Measurements from ENCODE around the gene ITCH. TPM values are rescaled to one million over a fixed set of nuclear protein-coding genes. Genes with fewer than 3 reads are reported as not detected.

ITCH gene
- total RNA-seq, 1 donor from 2014 or later: 42.7 TPM

- no peak for TF ChIP-seq CTCF (conservative IDR thresholded peaks at IDR 0.05; ENCODE audit: low read depth, low read length)
- no peak for DNase-seq (ENCODE audit: low read depth)
- H3K4me3 ChIP-seq (ENCODE audit: low read depth, low read length): no peak overlapping the region
Observed at GRCh38 chr20:34531608-34532265, 168.7 kb downstream of the ITCH start.

- no peak for DNase-seq (ENCODE audit: low read depth)
- TF ChIP-seq CTCF (conservative IDR thresholded peaks at IDR 0.05; ENCODE audit: low read depth, low read length): no peak
- H3K4me3 ChIP-seq (ENCODE audit: low read depth, low read length): no peak overlapping the region
Observed at GRCh38 chr20:34532320-34532719, 169.2 kb downstream of the ITCH start.

DNA sequence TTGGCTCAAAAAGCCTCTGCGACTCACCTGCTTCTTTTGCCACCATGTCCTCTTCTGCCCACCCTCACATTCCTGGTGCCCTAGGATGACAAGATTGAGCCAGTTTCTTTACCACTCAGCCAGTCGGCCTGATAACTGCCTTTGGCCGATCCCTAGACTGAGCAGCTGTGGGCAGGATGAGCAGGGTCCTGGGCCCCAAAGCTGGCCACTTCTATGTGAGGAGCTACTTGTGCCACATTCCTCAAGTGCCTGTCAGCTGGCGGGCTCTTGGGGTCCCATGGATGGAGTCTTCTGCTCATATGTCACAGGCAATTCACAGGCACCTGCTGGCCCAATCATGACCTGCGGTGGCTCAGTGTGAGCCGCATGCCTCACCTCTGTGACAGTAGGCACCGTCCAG, 169.7 kb downstream of the ITCH start:
- DNase-seq (ENCODE audit: low read depth): no peak
- H3K4me3 ChIP-seq (ENCODE audit: low read depth, low read length): no peak overlapping the region
- no peak for TF ChIP-seq CTCF (conservative IDR thresholded peaks at IDR 0.05; ENCODE audit: low read depth, low read length)

DNA sequence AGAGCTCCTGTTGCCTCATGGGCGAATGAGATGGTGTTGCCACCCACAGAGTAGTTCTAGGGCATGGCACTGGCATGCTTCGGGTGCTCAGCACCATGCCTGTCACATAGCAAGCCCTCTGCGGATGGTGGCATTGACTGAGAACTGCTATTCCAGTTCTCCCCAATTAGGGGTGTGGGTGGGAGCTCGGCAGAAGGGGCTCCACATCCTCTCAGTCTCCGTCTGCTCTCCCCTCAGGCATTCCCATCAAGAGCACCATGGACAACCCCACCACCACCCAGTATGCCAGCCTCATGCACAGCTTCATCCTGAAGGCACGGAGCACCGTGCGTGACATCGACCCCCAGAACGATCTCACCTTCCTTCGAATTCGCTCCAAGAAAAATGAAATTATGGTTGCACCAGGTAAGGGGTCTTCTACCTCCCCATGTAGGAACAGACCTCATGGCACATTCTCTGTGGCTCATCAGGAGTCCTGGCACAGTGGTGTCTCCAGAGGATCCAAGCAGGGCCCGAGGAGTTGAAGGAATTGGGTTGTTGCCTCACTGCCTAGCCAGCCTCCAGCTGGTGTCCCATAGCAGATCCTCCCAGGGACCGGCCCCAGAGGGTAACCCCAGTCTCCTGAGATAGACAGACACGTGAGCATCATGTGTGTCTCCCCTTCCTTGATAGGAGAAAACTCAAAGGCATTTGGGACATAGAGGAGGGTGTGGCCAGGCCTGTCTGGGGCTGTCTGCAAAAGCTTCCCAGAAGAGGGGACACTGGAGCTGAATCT, 171.5 kb downstream of the ITCH start:
- TF ChIP-seq CTCF (conservative IDR thresholded peaks at IDR 0.05; ENCODE audit: low read depth, low read length): no peak
- no peak for DNase-seq (ENCODE audit: low read depth)
- H3K4me3 ChIP-seq (ENCODE audit: low read depth, low read length): no peak overlapping the region

DNA sequence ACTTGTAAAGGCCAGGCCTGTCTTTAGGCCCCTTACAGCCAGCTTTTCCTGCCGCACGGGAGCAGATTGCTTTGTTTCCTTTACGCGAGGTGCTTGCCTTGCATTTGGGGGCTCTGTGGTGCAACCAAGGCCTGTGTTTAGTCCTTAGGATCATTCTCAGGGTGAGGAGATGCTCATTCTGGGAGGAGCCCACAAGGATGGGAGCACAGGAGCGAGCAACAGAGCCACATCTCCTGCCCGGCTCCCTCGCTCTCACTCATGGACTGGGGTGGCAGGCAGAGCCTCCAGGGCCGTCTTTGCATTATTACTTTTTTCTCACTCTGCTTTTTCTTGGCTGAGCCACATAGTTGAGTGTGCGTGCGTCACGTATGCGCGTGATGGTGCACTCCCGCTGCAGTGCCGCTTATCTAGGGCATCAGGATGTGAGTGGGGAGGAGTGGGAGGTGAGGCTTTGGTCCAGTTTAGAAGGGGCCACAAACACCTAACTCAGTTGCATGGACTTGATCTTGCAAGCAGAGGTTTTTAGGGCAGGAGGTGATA, 172.3 kb downstream of the ITCH start:
- no peak for TF ChIP-seq CTCF (conservative IDR thresholded peaks at IDR 0.05; ENCODE audit: low read depth, low read length)

GRCh38 chr20:34535857-34536256, 172.8 kb downstream of the ITCH start:
- no peak for DNase-seq (ENCODE audit: low read depth)
- H3K4me3 ChIP-seq (ENCODE audit: low read depth, low read length): no peak overlapping the region
- no peak for TF ChIP-seq CTCF (conservative IDR thresholded peaks at IDR 0.05; ENCODE audit: low read depth, low read length)

More for the DNA sequence above, 172.3 kb downstream of the ITCH start:
- DNase-seq (ENCODE audit: low read depth): no peak
- no peak overlapping the region for H3K4me3 ChIP-seq (ENCODE audit: low read depth, low read length)
